Mammary epithelial cell (primary cell): Measurements from ENCODE around the gene LDLRAD4.

Experiments used
- EZH2 ChIP-seq: IDR thresholded peaks from 2 replicates; pipeline ENCODE4 v1.6.1; 2012; ENCODE audit warnings: low read length, inconsistent platforms, borderline replicate concordance
- TF ChIP-seq, protein P1 (sequence below), 2 donors: IDR thresholded peaks in 1 of 2; conservative IDR thresholded peaks in 1 of 2; 2 replicates each; pipeline ENCODE4 v1.5.1; 2011 to 2012; ENCODE audit warnings: inconsistent platforms in 2 of 2, low read length in 2 of 2, mild to moderate bottlenecking in 2 of 2, control low read depth in 1 of 2, low read depth in 1 of 2; ENCODE audit not compliant: insufficient read depth in 1 of 2; ENCODE audit errors: extremely low read depth in 1 of 2

GRCh38 chr18:13332874-13333273, 114.3 kb downstream of the LDLRAD4 start:
- TF ChIP-seq, protein P1, sequence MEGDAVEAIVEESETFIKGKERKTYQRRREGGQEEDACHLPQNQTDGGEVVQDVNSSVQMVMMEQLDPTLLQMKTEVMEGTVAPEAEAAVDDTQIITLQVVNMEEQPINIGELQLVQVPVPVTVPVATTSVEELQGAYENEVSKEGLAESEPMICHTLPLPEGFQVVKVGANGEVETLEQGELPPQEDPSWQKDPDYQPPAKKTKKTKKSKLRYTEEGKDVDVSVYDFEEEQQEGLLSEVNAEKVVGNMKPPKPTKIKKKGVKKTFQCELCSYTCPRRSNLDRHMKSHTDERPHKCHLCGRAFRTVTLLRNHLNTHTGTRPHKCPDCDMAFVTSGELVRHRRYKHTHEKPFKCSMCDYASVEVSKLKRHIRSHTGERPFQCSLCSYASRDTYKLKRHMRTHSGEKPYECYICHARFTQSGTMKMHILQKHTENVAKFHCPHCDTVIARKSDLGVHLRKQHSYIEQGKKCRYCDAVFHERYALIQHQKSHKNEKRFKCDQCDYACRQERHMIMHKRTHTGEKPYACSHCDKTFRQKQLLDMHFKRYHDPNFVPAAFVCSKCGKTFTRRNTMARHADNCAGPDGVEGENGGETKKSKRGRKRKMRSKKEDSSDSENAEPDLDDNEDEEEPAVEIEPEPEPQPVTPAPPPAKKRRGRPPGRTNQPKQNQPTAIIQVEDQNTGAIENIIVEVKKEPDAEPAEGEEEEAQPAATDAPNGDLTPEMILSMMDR (conservative IDR thresholded peaks at IDR 0.05 in 1 of 2, IDR thresholded peaks at IDR 0.05 in 1 of 2; ENCODE audit: extremely low read depth in 1 of 2, insufficient read depth in 1 of 2, low read depth in 1 of 2, low read length in 2 of 2): no peak
- TF ChIP-seq EZH2: no peak
